ENCODE data around the gene TMEM95.
A peak's percentile ranks its signal among the peaks of the same experiment; 100 is the strongest.

Gene TMEM95

GRCh38 chr17:7355053-7355452, at the start of gene TMEM95:
TSS of gene TMEM95 (plus strand) at chr17:7355156. CDS start at chr17:7355205, 49 bp downstream.
- DNase-seq, result no peak

DNA sequence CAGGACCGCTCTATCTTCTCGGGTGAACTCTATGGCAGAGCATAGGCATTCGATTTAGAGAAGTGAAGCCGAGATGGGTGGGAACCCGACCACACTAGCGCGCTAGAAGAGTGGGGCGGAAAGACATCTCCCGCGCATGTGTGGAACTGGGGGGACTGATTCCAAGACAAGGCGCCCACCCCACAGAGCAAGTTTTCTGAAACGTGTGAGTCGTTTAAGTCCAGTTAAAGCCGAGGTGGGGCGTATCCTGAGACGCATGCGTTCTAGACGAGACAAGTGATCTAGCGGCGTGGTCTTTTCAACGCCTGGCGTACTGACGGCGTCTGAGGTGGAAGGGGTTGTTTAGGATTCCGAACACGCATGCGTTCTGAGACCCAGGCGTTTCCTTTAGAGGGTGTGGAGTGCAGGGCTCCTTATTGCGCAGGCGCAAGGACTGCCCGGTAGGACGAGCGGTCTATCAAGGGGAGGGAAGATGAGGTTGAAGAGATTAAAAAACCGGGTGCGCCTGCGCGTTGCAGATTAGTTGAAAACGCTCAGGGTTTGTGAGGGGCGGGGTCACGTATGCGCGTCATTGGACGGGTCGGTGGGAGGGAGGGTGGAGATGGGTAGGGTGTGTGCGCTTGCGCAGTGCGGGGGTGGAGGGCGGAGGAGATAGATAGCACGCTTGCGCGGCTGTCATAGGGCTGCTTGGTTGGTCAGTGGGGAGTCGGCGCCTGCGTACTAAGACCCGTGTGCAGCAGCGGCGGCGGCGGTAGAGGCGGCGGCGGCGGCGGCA, 47.9 kb upstream of the TMEM95 start, which contains the start of gene EIF5A:
TSS of gene EIF5A (plus strand) at position 718 of the 775 bp plus-strand sequence. CDS start 2,008 bp downstream, outside the sequence.
- DNase-seq, result peak; percentile 100

DNA sequence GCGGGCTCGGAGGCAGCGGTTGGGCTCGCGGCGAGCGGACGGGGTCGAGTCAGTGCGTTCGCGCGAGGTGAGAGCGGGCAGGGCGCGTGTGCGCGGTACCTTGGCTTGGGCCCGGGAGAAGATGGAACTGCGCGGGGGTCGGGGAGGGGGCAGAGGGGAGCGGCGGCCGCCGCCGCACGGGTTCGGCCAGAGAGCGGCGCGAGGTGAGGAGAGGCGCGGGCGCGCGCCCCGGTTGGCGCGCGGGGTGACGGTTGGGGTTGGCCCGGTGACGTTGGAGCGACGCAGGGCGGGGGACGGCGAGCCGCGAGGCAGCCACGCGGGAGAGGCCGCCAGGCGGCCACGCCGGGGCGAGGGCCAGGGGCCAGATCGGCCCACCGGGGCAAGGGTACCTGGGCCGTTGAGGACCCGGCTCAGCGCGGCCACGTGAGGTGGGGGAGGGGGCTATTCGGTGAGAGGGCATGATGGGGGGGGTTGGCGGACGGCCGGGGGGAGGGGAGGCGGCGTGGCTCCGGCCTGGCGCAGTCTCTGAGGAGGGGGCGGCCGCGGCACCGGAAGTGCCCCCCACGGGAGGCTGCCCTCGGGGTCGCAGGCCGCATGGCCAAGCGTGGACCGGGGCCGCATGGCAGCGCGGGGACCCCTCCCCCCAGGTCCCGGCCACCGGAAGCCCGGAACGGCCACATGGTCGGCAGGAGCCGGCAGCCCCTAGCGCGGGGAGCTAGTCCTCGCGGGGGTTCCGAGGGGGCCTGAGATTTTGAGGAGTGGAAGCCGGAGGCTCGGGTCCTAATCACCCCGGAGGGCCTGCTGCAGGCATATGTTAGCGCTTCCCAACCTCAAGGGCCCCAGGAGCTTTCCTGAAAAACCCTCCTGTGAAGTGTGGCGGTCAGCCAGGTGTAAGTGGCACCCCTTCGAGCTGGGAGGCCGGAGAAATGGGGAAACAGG, 47.0 kb upstream of the TMEM95 start:
- peak; percentile 62 for DNase-seq

DNA sequence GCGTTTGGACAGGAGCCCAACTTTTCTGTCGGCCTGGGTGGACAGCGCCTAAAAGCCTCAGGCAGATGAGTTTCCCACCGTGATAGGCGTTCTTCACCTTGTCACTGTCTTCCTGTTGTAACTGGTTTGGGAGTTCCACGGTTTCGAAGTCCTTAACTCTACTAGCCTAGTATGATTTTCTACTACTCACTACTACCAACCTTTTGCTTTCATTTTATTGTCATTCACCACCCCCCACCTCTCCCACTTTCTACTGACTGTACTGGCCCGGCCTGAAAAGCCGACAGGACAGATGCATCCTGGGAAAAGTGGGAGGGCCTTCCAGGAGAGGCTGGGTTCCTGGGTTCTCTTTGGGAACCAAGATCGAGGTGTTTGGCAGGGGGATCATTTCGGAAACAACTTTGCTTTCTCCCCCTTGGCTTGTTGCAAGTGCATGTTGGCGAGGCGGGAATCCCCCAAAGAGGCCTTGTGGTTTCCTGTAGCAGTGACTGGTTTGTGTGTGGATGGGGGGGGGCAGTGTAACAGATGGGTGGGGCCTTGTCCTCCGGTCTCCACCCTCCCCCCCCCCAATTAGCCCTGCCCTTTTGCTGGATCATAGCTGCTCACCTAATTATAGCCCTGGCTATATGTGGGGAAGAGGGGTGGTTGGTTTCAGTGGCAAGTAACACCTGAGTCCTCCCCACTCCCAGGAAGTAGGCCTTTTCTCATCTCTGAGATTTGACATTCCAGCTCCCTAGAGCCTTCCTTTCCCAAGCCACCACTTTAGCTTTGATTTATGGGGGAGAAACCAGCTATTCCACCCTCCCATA, 46.1 kb upstream of the TMEM95 start:
- DNase-seq, result peak; percentile 90

DNA sequence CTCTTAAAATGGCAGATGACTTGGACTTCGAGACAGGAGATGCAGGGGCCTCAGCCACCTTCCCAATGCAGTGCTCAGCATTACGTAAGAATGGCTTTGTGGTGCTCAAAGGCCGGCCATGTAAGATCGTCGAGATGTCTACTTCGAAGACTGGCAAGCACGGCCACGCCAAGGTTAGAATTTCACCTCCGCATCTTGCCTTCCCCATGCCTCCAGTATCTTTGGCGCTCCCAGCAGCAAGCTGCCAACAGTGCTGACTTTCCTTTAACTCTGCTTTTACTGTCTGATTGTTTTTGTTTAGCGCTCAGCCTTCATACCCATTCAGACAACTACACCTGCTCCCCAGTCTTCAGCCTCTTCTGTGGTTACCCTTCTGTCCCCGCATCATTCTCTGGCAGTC, 45.3 kb upstream of the TMEM95 start:
- DNase-seq, result no peak

DNA sequence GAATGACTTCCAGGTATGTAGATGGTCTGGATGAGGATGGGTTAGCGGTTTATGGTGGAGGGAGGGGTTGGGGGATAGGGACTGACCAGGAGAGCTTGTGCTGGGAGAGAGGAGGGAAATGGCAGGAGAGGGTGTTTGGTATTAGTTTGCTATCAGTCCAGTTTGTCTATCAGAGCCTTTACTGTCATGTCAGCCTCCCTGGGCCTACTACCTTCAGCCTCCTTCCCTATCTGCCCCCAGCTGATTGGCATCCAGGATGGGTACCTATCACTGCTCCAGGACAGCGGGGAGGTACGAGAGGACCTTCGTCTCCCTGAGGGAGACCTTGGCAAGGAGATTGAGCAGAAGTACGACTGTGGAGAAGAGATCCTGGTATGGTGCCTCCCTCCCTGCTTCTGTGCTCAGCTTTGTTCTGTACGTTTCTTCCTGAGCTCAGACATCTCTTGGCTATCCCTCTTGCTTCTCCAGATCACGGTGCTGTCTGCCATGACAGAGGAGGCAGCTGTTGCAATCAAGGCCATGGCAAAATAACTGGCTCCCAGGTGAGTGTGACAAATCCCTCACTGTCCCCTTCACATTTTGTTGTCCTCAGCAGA, 43.7 kb upstream of the TMEM95 start:
- DNase-seq, result no peak

DNA sequence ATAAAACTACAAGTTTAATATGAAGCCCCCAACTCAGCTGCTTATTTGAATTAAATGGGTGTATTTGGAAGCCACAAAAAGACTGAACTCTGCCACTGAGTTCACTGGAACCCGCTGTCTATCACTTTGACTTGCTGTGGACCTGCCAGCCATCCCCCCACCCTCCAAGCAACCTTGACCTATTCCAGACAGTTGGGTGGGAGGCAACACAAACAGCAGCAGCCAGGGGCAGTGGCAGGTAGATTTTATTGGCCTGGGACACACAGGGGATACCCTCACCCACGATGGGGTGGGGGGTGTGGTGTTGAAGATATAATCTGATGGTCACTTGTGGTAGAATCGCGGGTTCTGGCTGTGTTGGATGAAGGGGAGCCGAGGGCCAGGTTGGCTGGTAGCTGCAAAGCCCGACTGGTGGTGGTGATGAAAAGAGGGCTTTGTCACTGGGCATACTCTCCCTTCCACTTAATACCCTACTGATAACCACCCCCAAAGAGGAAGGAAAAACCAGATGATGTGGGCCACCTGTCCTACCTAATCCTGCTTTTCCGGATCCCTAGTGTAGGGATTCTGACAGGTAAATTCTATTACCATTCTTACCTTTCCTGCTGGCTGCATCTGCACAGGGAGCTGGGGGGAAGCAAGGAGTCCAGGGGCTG, 42.4 kb upstream of the TMEM95 start:
- DNase-seq, result no peak

GRCh38 chr17:7313088-7313889, 41.7 kb upstream of the TMEM95 start:
- peak; percentile 46 for DNase-seq

- peak; percentile 41 for DNase-seq
These were observed 40.9 kb upstream of the TMEM95 start for GRCh38 chr17:7313890-7314718.

DNA sequence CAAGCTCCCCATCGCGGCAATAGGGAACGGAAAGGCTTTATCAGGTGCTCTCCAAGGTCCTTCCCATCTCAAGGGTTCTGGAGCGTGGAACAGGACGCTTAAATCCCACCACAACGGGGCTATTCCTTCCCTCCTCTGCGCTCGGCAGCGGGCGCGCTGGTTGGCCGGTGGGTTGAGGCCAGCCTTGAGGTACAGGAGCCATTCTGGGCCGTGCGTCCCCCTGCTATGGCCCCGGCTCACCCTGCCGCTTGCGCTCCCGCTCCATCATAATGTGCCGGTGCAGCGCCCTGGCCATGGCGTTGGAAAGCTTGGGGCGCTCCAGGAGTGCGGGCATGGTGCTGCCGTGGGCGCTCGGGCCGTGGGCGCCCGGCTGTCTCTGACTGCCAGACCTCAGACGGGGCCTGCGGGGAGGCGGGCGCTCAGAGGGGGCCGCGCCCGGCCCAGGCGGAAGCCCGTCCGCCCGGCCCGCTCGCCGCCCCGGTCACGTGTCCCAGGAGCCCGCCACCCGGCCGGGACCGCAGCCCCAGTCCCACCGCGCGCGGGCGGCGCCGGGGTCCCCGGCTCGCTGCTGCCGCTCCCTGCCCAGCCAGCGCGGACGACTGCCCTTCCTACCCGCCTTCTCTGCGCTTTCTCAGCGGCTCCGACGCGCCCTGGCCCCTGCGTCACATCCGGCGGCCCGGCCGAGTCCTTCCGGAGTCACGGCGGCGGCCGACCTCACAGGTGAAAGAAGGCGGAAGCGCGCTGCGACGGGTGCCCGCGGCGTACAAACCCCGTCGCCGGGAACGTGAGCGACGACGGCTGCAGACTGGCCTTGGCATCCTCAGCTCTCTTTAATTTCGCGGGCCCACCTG, 40.0 kb upstream of the TMEM95 start, which contains the start of gene GPS2:
TSS of gene GPS2 (minus strand) at position 642 of the 851 bp plus-strand sequence. CDS start at position 334, 308 bp downstream.
- peak; percentile 95 for DNase-seq

- DNase-seq, result no peak
These were observed 39.3 kb upstream of the TMEM95 start for GRCh38 chr17:7315570-7316235.

DNA sequence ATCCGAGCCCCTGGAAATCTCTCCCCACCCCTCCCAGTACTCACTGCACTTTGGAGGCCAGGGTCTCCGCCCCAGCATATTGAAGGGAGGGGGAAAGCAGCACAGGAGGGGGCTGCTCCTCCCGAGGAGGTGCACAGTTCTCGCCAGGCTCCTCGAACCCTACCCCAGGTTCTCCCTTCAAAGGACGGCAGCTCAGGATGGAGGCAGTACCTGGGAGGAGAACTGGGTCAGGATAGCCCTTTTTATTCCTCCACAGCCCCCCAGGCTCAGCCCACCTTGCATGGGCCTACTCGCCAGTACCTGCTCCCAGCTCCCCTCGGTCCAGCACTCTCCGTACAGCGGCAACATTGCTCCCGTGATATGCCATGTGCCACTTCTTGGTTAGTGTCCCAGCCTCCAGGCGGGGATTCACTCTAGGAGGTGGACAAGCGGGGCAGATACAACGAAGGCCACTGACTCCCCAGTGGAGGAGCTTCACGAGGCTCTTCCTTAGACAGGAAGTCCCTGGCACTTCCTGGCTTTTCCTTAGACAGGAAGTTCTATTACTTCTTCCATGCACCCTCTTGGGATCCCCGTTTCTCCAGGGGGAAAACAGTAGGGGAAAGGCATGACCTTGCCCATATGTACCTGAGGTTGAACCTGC, 37.7 kb upstream of the TMEM95 start:
- DNase-seq, result no peak

- no peak for DNase-seq
These were observed 36.7 kb upstream of the TMEM95 start for GRCh38 chr17:7318121-7318860.

DNA sequence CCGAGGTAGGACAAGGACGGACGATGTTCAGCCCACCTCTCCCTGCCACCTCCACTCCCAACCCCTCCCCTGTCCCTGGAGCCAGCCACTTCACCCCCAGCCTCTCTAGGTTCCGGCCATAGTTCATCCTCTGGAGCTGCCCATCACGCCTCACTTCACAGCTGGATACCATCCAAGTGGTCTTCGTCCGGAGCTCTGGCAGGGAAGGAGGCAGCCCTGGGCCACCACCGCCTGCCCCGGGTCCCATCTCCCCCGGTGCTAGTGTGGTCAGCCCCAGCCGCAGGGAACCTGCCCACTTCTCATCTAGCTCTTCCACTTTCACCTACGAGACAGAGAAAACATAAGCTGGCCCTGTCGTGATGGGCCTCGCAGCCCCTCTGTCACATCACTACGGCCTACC, 33.5 kb upstream of the TMEM95 start:
- DNase-seq, result no peak

- no peak for DNase-seq
These were observed 32.3 kb upstream of the TMEM95 start for GRCh38 chr17:7322520-7323194.

GRCh38 chr17:7323731-7324437, 31.1 kb upstream of the TMEM95 start:
- peak; percentile 61 for DNase-seq
